PC-9 (cell line): ENCODE data around the gene MAPKAPK2.
"Not testable (repeated sequence)": the region's sequence is repeated elsewhere in the genome, so short reads cannot be mapped to it uniquely, and the experiment has no call there.

Experiments used
- EZH2 ChIP-seq: fragments of 200-600 bp; sonication (generic); IDR thresholded peaks from 2 replicates; pipeline ENCODE4 v1.8.0; 2017; ENCODE audit warnings: antibody characterized with exemption, low read depth
- TF ChIP-seq, protein P1 (sequence below): fragments of 200-600 bp; sonication (generic); conservative IDR thresholded peaks from 2 replicates; pipeline ENCODE4 v1.6.1; 2017; ENCODE audit warnings: mixed run types, antibody characterized with exemption, mild to moderate bottlenecking, moderate library complexity

DNA sequence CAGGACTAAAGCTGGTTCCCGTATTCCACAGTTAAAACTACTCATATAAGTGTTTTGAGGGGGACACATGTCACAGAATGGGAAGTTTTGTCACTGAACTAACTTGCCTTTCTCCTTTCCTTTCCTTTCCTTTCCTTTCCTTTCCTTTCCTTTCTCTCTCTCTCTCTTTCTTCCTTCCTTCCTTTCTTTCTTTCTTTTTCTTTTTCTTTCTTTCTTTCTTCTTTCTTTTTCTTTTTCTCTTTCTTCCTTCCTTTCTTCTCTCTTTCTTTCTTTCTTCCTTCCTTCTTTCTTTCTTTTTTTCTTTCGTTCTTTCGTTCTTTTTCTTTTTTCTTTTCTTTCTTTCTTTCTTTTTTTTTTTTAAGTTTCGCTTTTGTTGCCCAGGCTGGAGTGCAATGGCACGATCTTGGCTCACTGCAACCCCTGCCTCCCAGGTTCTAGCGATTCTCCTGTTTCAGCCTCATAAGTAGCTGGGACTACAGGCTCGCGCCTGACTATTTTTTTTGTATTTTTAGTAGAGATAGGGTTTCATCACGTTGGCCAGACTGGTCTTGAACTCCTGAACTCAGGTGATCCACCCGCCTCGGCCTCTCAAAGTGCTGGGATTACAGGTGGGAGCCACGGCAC, 78.1 kb downstream of the MAPKAPK2 start:
- TF ChIP-seq, protein P1, sequence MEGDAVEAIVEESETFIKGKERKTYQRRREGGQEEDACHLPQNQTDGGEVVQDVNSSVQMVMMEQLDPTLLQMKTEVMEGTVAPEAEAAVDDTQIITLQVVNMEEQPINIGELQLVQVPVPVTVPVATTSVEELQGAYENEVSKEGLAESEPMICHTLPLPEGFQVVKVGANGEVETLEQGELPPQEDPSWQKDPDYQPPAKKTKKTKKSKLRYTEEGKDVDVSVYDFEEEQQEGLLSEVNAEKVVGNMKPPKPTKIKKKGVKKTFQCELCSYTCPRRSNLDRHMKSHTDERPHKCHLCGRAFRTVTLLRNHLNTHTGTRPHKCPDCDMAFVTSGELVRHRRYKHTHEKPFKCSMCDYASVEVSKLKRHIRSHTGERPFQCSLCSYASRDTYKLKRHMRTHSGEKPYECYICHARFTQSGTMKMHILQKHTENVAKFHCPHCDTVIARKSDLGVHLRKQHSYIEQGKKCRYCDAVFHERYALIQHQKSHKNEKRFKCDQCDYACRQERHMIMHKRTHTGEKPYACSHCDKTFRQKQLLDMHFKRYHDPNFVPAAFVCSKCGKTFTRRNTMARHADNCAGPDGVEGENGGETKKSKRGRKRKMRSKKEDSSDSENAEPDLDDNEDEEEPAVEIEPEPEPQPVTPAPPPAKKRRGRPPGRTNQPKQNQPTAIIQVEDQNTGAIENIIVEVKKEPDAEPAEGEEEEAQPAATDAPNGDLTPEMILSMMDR = not testable (repeated sequence)
- TF ChIP-seq EZH2 = not testable (repeated sequence)
